Epithelial cell of proximal tubule (primary cell): Measurements from ENCODE around the gene SENP3. TPM values are rescaled to one million over a fixed set of nuclear protein-coding genes. Genes with fewer than 3 reads are reported as not detected.

Experiments
- DNase-seq: peaks from one replicate; pipeline ENCODE4 v3.0.0-alpha.2; 2011; ENCODE audit warnings: low read depth
- H3K4me3 ChIP-seq: 2 replicates; pipeline ENCODE4 v1.5.1; 2011; ENCODE audit warnings: low read depth, mild to moderate bottlenecking, low read length
- total RNA-seq: library from RNA; depleted of rRNA; stranded (reverse); fragments of >200 nt; gene quantifications from 2 replicates; pipeline ENCODE4 v1.2.3, GENCODE V29; 2015
- TF ChIP-seq, protein P1 (sequence below): conservative IDR thresholded peaks from 2 replicates; pipeline ENCODE4 v1.5.1; 2012; ENCODE audit warnings: low read depth, mild to moderate bottlenecking, low read length

SENP3 gene
- total RNA-seq, 1 donor from 2014 or later = 62.9 TPM

DNA sequence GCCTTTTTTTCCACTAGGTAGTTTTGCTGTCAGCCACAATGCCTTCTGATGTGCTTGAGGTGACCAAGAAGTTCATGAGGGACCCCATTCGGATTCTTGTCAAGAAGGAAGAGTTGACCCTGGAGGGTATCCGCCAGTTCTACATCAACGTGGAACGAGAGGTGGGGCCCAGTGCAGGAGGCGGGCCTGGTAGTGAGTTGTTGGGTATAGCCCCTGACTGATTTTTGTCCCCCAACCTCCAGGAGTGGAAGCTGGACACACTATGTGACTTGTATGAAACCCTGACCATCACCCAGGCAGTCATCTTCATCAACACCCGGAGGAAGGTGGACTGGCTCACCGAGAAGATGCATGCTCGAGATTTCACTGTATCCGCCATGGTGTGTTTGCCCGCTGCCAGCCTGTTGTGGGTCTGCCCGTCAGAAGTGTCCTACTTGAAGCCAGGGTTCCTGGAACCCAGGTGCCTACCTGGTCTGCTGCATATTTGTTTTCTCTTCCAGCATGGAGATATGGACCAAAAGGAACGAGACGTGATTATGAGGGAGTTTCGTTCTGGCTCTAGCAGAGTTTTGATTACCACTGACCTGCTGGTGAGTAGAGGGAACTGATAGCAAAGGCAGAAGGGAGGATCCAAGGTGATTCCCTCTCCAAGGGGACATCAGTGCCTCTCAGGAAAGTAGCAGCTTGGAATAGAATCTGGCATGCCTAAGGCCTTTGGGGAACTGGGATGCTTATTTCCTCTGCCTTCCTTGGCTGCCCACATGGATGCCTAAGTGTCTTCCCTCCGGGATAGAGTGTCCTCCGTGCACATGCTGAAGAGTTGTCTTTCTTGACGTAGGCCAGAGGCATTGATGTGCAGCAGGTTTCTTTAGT lies 15.8 kb downstream of the SENP3 start:
- TF ChIP-seq, protein P1, sequence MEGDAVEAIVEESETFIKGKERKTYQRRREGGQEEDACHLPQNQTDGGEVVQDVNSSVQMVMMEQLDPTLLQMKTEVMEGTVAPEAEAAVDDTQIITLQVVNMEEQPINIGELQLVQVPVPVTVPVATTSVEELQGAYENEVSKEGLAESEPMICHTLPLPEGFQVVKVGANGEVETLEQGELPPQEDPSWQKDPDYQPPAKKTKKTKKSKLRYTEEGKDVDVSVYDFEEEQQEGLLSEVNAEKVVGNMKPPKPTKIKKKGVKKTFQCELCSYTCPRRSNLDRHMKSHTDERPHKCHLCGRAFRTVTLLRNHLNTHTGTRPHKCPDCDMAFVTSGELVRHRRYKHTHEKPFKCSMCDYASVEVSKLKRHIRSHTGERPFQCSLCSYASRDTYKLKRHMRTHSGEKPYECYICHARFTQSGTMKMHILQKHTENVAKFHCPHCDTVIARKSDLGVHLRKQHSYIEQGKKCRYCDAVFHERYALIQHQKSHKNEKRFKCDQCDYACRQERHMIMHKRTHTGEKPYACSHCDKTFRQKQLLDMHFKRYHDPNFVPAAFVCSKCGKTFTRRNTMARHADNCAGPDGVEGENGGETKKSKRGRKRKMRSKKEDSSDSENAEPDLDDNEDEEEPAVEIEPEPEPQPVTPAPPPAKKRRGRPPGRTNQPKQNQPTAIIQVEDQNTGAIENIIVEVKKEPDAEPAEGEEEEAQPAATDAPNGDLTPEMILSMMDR = no peak
- no peak overlapping the region for H3K4me3 ChIP-seq
- no peak for DNase-seq

GRCh38 chr17:7579001-7579833 lies 17.5 kb downstream of the SENP3 start, which contains the start of gene CD68:
CD68 (plus strand) TSS chr17:7579638; CDS start chr17:7579678, 40 bp downstream.
- peak; percentile 88 for DNase-seq
- H3K4me3 ChIP-seq = peak within 1 kb of the TSS; percentile 43
- TF ChIP-seq, protein P1 = no peak

- TF ChIP-seq, protein P1 = no peak
- H3K4me3 ChIP-seq = peak overlapping the region; percentile 43
Measured at GRCh38 chr17:7579834-7580603, 18.3 kb downstream of the SENP3 start.

DNA sequence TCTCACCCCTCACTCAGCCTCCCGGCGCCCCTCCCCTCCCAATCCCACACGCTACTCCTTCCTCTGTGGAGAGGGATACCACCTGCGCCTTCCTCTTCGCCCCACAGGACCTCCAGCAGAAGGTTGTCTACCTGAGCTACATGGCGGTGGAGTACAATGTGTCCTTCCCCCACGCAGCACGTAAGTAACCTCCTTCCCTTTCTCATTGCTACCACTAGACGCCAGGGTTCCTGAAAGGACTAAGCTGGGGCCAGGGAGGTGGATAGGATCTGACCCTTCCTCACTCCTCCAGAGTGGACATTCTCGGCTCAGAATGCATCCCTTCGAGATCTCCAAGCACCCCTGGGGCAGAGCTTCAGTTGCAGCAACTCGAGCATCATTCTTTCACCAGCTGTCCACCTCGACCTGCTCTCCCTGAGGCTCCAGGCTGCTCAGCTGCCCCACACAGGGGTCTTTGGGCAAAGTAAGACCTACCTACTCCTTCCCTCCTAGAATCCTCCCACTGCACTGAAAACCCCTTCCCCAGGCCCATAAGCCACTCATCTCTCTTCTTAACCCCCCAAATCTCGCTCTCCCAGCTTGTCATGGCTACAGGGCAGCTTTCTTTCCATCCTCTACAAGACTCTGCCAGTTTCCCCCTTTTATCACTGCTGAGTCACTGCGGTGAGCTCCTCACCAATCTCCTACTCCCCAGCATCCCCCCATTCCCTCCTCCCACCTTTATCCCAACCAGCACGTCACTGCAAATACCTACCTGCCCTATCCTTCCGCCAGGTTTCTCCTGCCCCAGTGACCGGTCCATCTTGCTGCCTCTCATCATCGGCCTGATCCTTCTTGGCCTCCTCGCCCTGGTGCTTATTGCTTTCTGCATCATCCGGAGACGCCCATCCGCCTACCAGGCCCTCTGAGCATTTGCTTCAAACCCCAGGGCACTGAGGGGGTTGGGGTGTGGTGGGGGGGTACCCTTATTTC lies 19.2 kb downstream of the SENP3 start:
- DNase-seq = no peak
- no peak overlapping the region for H3K4me3 ChIP-seq
- TF ChIP-seq, protein P1 = no peak

More at GRCh38 chr17:7579834-7580603, 18.3 kb downstream of the SENP3 start:
- DNase-seq = no peak

DNA sequence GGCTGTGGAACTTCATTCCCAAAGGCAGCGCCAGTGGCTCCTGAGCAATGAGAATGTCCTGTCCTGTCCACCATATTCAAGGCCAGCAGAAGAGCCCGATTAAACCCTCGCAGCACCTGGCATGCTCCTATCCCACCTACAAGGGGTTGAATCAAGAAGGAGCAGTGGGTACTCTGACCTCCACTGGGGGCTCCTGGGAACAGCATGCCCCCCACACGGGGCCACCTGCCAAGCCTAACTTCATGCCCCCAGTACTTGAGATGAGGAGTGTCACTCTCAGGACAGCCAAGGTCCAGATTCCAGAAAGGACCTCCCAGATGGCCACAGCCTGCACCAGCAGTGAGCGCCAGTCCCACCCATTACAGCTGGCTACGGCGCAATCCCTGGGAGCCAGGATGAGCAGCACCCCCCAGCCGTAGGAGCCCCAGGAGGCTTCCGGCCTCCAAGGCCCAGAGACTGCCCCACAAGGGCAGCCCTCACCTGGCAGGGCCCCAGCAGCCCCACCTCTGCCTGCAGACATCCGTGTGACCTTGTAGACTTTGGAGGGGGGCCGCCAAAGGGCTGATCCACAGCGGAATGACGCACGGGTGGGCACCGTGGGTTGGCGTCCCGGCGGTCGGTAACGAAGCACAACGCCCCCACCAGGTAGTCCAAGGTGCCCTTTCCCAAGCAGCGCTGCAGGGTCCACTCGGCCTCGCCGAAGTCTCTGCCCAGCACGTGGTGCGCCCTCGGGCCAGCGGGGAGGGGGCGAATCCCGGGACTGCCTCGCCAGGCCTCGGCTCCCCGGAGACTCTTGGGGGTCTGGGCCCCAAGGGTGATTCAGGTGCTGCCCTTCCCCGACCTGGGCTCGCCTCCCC lies 20.9 kb downstream of the SENP3 start:
- TF ChIP-seq, protein P1 = no peak
- peak overlapping the region; percentile 63 for H3K4me3 ChIP-seq
- DNase-seq = no peak
